Measurements from ENCODE around the gene TENM4. TPM values are rescaled to one million over a fixed set of nuclear protein-coding genes. Genes with fewer than 3 reads are reported as not detected.

TENM4 gene
- total RNA-seq, 4 donors from 2014 or later = 16.8 to 158 (median 120) TPM

- no peaks in the 10 kb centered on the region for H3K4me1 ChIP-seq
- no peak overlapping the region for H3K27ac ChIP-seq
- no peaks in the 10 kb centered on the region for H3K36me3 ChIP-seq
- no peaks in the 10 kb centered on the region for H3K27me3 ChIP-seq
- no peak for TF ChIP-seq CTCF (IDR thresholded peaks at IDR 0.05)
- no peak for TF ChIP-seq POLR2A (IDR thresholded peaks at IDR 0.05)
- no peak for DNase-seq
- no peaks in the 10 kb centered on the region for H3K9me3 ChIP-seq
- intact Hi-C loops (cut with DNase I) = no loop called here
- WGBS, 2 donors = 81 to 85% methylated on average over 3 of the region's 3 CpGs
- H3K4me3 ChIP-seq (replicated peaks in 1 of 3) = no peak overlapping the region
These were observed 312.5 kb downstream of the TENM4 start for GRCh38 chr11:79128291-79128690.

- DNase-seq = no peak
- TF ChIP-seq CTCF (IDR thresholded peaks at IDR 0.05) (no peak), POLR2A (IDR thresholded peaks at IDR 0.05) (no peak)
- no peak overlapping the region for H3K27ac ChIP-seq
- intact Hi-C loops (cut with DNase I) = no loop called here
- H3K36me3 ChIP-seq = no peaks in the 10 kb centered on the region
- no peaks in the 10 kb centered on the region for H3K9me3 ChIP-seq
- no peaks in the 10 kb centered on the region for H3K4me1 ChIP-seq
- WGBS, 2 donors = 62 to 72% methylated on average over 3 of the region's 3 CpGs
- H3K27me3 ChIP-seq = no peaks in the 10 kb centered on the region
- H3K4me3 ChIP-seq (replicated peaks in 1 of 3) = no peak overlapping the region
These were observed 318.1 kb downstream of the TENM4 start for GRCh38 chr11:79122759-79123158.

GRCh38 chr11:79121351-79121750, 319.5 kb downstream of the TENM4 start:
- H3K9me3 ChIP-seq = no peaks in the 10 kb centered on the region
- H3K4me1 ChIP-seq = no peaks in the 10 kb centered on the region
- H3K36me3 ChIP-seq = no peaks in the 10 kb centered on the region
- DNase-seq = peak in 1 of 2 donors; percentile 41
- H3K4me3 ChIP-seq (replicated peaks in 1 of 3) = no peak overlapping the region
- no peaks in the 10 kb centered on the region for H3K27me3 ChIP-seq
- 59 to 60% methylated on average over 4 of the region's 4 CpGs for WGBS, 2 donors
- no peak overlapping the region for H3K27ac ChIP-seq
- no peak for TF ChIP-seq CTCF (IDR thresholded peaks at IDR 0.05)
- intact Hi-C loops (cut with DNase I) = no loop called here

GRCh38 chr11:79119491-79120284, 321.1 kb downstream of the TENM4 start:
- intact Hi-C loops (cut with DNase I) = no loop called here
- no peak overlapping the region for H3K4me3 ChIP-seq (replicated peaks in 1 of 3)
- H3K4me1 ChIP-seq = no peaks in the 10 kb centered on the region
- no peaks in the 10 kb centered on the region for H3K36me3 ChIP-seq
- no peak for TF ChIP-seq CTCF (IDR thresholded peaks at IDR 0.05)
- TF ChIP-seq POLR2A (IDR thresholded peaks at IDR 0.05) = no peak
- DNase-seq = no peak
- no peak overlapping the region for H3K27ac ChIP-seq
- no peaks in the 10 kb centered on the region for H3K27me3 ChIP-seq
- WGBS, 2 donors = 73 to 80% methylated on average over 8 of the region's 8 CpGs
- H3K9me3 ChIP-seq = no peaks in the 10 kb centered on the region

- Histone ChIP-seq H3K27ac (no peak overlapping the region), H3K4me3 (replicated peaks in 1 of 3) (no peak overlapping the region), H3K4me1 (no peaks in the 10 kb centered on the region), H3K9me3 (no peaks in the 10 kb centered on the region), H3K36me3 (no peaks in the 10 kb centered on the region), H3K27me3 (no peaks in the 10 kb centered on the region)
- WGBS, 2 donors = 83 to 100% methylated on average over 1 of the region's 1 CpG
- DNase-seq = no peak
- intact Hi-C loops (cut with DNase I) = no loop called here
- TF ChIP-seq CTCF (IDR thresholded peaks at IDR 0.05) = no peak
- TF ChIP-seq POLR2A (IDR thresholded peaks at IDR 0.05) = no peak
These were observed 323.3 kb downstream of the TENM4 start for GRCh38 chr11:79117488-79117887.
